Keratinocyte (primary cell): ENCODE measurements around the gene WDR26. TPM values are rescaled to one million over a fixed set of nuclear protein-coding genes. Genes with fewer than 3 reads are reported as not detected.

ENCODE experiments used
- DNase-seq: peaks from one replicate; pipeline ENCODE4 v3.0.0-alpha.2; 2011; ENCODE audit warnings: low read depth, missing footprints, low spot score
- FAIRE-seq: peaks from 2 replicates; lab custom pipeline; 2011; peaks lifted over from hg19 to GRCh38; lab: Jason Lieb, UNC
- H2AFZ ChIP-seq: 2 replicates; pipeline ENCODE4 v1.6.0; 2012; ENCODE audit warnings: low read length, control low read depth, inconsistent platforms; ENCODE audit not compliant: control insufficient read depth
- H3K27ac ChIP-seq: 2 replicates; pipeline ENCODE4 v1.5.1; 2011; ENCODE audit warnings: low read length; ENCODE audit not compliant: control insufficient read depth, insufficient read depth
- H3K27me3 ChIP-seq: 3 replicates; pipeline ENCODE4 v1.6.0; 2011; ENCODE audit warnings: low read length; ENCODE audit not compliant: control insufficient read depth, insufficient read depth; ENCODE audit errors: extremely low read depth
- H3K36me3 ChIP-seq, 2 experiments: 2 replicates in 1 of 2; 3 replicates in 1 of 2; pipeline ENCODE4 v1.5.1; 2011; ENCODE audit warnings: low read length in 2 of 2, mild to moderate bottlenecking in 1 of 2; ENCODE audit not compliant: control insufficient read depth in 2 of 2, insufficient read depth in 2 of 2; ENCODE audit errors: extremely low read depth in 1 of 2
- H3K4me1 ChIP-seq: 3 replicates; pipeline ENCODE4 v1.5.1; 2011; ENCODE audit warnings: low read length; ENCODE audit not compliant: control insufficient read depth, insufficient read depth; ENCODE audit errors: extremely low read depth
- H3K4me2 ChIP-seq: 3 replicates; pipeline ENCODE4 v1.6.0; 2011; ENCODE audit warnings: low read depth, low read length; ENCODE audit not compliant: control insufficient read depth, insufficient read depth; ENCODE audit errors: extremely low read depth
- H3K4me3 ChIP-seq, 3 experiments: fragments of 200-600 bp in 1 of 3; sonication (generic) in 1 of 3; 2 replicates in 2 of 3; 3 replicates in 1 of 3; pipeline ENCODE4 v1.5.1; 2011 to 2016; ENCODE audit warnings: low read length in 3 of 3, mild to moderate bottlenecking in 3 of 3, control low read depth in 2 of 3, inconsistent platforms in 1 of 3, low read depth in 1 of 3, mixed read lengths in 1 of 3, mixed run types in 1 of 3, moderate library complexity in 1 of 3; ENCODE audit not compliant: control insufficient read depth in 2 of 3, insufficient read depth in 2 of 3; ENCODE audit errors: extremely low read depth in 1 of 3
- H3K79me2 ChIP-seq: 2 replicates; pipeline ENCODE4 v1.6.0; 2012; ENCODE audit warnings: low read length; ENCODE audit not compliant: control insufficient read depth, insufficient read depth
- H3K9ac ChIP-seq: 3 replicates; pipeline ENCODE4 v1.6.0; 2011; ENCODE audit warnings: low read length; ENCODE audit not compliant: control insufficient read depth, insufficient read depth; ENCODE audit errors: extremely low read depth
- H3K9me1 ChIP-seq: 3 replicates; pipeline ENCODE4 v1.6.0; 2011; ENCODE audit warnings: low read length; ENCODE audit not compliant: control insufficient read depth, insufficient read depth; ENCODE audit errors: extremely low read depth
- H3K9me3 ChIP-seq: 2 replicates; pipeline ENCODE4 v1.5.1; 2012; ENCODE audit warnings: low read depth, low read length; ENCODE audit not compliant: control insufficient read depth
- H4K20me1 ChIP-seq: 3 replicates; pipeline ENCODE4 v1.6.0; 2011; ENCODE audit warnings: low read length; ENCODE audit not compliant: control insufficient read depth, insufficient read depth; ENCODE audit errors: extremely low read depth
- EZH2 ChIP-seq: IDR thresholded peaks from one replicate; pipeline ENCODE4 v1.6.1; 2012; ENCODE audit warnings: inconsistent platforms, mild to moderate bottlenecking, low read length, moderate library complexity
- dilution Hi-C: fragments of 300-500 bp; cut with MboI; formaldehyde crosslinking; loops from one replicate; pipeline ENCODE4 v1.7.0; 2020; ENCODE audit warnings: low sequenced_read_pairs; ENCODE audit not compliant: extremely low pct_ligation_motif_present
- polyA plus RNA-seq, 5 experiments: library from polyadenylated mRNA; depleted of rRNA in 3 of 5; stranded (reverse) in 3 of 5; stranded (forward) in 1 of 5; unstranded in 1 of 5; fragments of >200 nt; gene quantifications; 1 replicate in 1 of 5; 2 replicates in 3 of 5; 3 replicates in 1 of 5; pipeline versions ENCODE4 v1.2.1 to v1.2.3, GENCODE V29; 2011 to 2012; ENCODE audit warnings: missing spikeins in 2 of 5, low read depth in 1 of 5, low replicate concordance in 1 of 5
- TF ChIP-seq, protein P1 (sequence below), 3 experiments: IDR thresholded peaks in 1 of 3; conservative IDR thresholded peaks in 1 of 3; optimal IDR thresholded peaks in 1 of 3; 2 replicates in 2 of 3; 3 replicates in 1 of 3; pipeline versions ENCODE3 to v1.5.1; 2011; ENCODE audit warnings: low read length in 3 of 3, mild to moderate bottlenecking in 3 of 3, moderate library complexity in 2 of 3, control low read depth in 1 of 3, inconsistent platforms in 1 of 3; ENCODE audit not compliant: insufficient read depth in 2 of 3; ENCODE audit errors: extremely low read depth in 1 of 3

Gene WDR26
- polyA plus RNA-seq, 1 donor (not counting 4 experiments of a cell fraction or from before 2014, with no cell fraction given), result 46.4 TPM

DNA sequence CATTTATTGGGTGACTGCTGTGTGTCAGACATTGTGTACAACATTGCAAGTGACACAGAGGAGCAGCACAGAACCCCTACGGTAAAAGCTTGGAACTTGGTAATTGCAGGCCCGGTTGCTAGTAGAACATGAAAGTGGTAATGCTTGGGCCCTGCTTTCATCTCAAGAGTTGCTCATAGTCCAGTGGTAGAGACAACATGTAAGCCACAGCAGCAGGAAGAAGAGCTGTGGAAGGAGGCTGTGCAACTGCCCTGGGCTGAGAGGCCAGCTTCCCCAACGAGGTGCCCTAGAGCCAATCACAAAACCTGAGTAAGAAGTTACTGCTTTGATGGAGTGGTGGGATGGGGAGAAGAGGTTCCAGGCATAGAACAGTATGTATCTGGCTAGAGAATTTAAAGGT is 59.5 kb downstream of the WDR26 start:
- Histone ChIP-seq H4K20me1 (no peaks in the 10 kb centered on the region), H3K4me2 (no peak overlapping the region), H3K4me1 (no peaks in the 10 kb centered on the region), H3K9me1 (no peaks in the 10 kb centered on the region), H3K9me3 (no peaks in the 10 kb centered on the region), H3K27ac (no peak overlapping the region), H3K9ac (no peak overlapping the region), H3K4me3 (no peak overlapping the region), H3K27me3 (no peaks in the 10 kb centered on the region), H2AFZ (no peak overlapping the region), H3K36me3 (peaks cover 13 to 15% of the 10 kb centered on the region in 2 experiments), H3K79me2 (peaks cover 2% of the 10 kb centered on the region)
- dilution Hi-C loops, result no loop called here
- FAIRE-seq, result no peak
- no peak for DNase-seq
- no peak for TF ChIP-seq EZH2
- TF ChIP-seq, protein P1, sequence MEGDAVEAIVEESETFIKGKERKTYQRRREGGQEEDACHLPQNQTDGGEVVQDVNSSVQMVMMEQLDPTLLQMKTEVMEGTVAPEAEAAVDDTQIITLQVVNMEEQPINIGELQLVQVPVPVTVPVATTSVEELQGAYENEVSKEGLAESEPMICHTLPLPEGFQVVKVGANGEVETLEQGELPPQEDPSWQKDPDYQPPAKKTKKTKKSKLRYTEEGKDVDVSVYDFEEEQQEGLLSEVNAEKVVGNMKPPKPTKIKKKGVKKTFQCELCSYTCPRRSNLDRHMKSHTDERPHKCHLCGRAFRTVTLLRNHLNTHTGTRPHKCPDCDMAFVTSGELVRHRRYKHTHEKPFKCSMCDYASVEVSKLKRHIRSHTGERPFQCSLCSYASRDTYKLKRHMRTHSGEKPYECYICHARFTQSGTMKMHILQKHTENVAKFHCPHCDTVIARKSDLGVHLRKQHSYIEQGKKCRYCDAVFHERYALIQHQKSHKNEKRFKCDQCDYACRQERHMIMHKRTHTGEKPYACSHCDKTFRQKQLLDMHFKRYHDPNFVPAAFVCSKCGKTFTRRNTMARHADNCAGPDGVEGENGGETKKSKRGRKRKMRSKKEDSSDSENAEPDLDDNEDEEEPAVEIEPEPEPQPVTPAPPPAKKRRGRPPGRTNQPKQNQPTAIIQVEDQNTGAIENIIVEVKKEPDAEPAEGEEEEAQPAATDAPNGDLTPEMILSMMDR (optimal IDR thresholded peaks at IDR 0.05 in 1 of 3, IDR thresholded peaks at IDR 0.05 in 1 of 3, conservative IDR thresholded peaks at IDR 0.05 in 1 of 3; ENCODE audit: extremely low read depth in 1 of 3, insufficient read depth in 2 of 3, low read length in 3 of 3), result no peak

DNA sequence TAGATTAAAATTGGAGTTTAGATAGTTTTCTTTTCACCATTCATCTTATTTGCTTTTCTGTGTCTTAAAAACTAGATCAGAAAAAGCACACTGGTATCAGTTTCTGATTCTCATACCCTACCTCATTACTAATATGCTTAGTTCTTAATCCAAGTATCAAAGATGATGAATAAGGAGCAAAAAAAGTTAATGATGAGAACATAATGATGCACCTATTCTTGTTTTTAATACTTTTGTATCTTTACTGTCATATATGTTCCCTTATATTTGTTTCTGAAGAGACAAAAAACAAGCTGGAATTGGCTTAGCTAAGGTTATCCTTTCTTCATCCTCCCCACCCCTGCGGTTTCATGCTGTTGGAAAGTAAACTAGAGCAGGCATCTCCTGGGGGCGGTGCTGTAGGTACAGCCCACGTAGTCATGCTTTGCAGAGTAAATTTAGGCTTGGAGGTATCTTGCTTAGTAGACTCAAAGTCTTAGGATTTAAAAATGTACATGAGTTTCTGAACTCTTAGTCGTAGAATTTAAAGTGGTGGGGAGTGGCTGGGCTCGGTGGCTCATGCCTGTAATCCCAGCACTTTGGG is 61.5 kb downstream of the WDR26 start:
- FAIRE-seq (no peak), DNase-seq (no peak)
- peaks cover 2% of the 10 kb centered on the region for H3K79me2 ChIP-seq
- dilution Hi-C loops, result no loop called here
- H2AFZ ChIP-seq, result no peak overlapping the region
- H3K27me3 ChIP-seq, result no peaks in the 10 kb centered on the region
- no peak overlapping the region for H3K9ac ChIP-seq
- no peaks in the 10 kb centered on the region for H3K9me3 ChIP-seq
- peaks cover 15 to 19% of the 10 kb centered on the region in 2 experiments for H3K36me3 ChIP-seq
- no peak overlapping the region for H3K4me2 ChIP-seq
- H4K20me1 ChIP-seq, result no peaks in the 10 kb centered on the region
- H3K27ac ChIP-seq, result no peak overlapping the region
- no peaks in the 10 kb centered on the region for H3K4me1 ChIP-seq
- H3K4me3 ChIP-seq, result no peak overlapping the region
- TF ChIP-seq EZH2, result no peak
- TF ChIP-seq, protein P1 (optimal IDR thresholded peaks at IDR 0.05 in 1 of 3, IDR thresholded peaks at IDR 0.05 in 1 of 3, conservative IDR thresholded peaks at IDR 0.05 in 1 of 3; ENCODE audit: extremely low read depth in 1 of 3, insufficient read depth in 2 of 3, low read length in 3 of 3), result no peak
- H3K9me1 ChIP-seq, result no peaks in the 10 kb centered on the region
